ENCODE data around the gene DNHD1.

DNHD1 gene

GRCh38 chr11:6613496-6613895 lies 116.4 kb downstream of the DNHD1 start:
- ATAC-seq (no peak), DNase-seq (no peak)
- Mint-ChIP-seq H3K4me1 (peaks cover 28% of the 10 kb centered on the region), H3K4me3 (no peak overlapping the region), H3K27me3 (no peaks in the 10 kb centered on the region), H3K27ac (no peak overlapping the region), H3K9me3 (no peaks in the 10 kb centered on the region)

GRCh38 chr11:6614446-6614845 lies 117.4 kb downstream of the DNHD1 start:
- no peak for DNase-seq

GRCh38 chr11:6615046-6615445 lies 118.0 kb downstream of the DNHD1 start:
- H3K4me3 Mint-ChIP-seq: no peak overlapping the region
- no peaks in the 10 kb centered on the region for H3K27me3 Mint-ChIP-seq
- H3K9me3 Mint-ChIP-seq: no peaks in the 10 kb centered on the region
- no peak for ATAC-seq
- H3K4me1 Mint-ChIP-seq: peaks cover 14% of the 10 kb centered on the region
- H3K27ac Mint-ChIP-seq: no peak overlapping the region
- DNase-seq: no peak

More at GRCh38 chr11:6614446-6614845, 117.4 kb downstream of the DNHD1 start:
- H3K4me3 Mint-ChIP-seq: no peak overlapping the region
- H3K27ac Mint-ChIP-seq: no peak overlapping the region
- ATAC-seq: no peak
- H3K27me3 Mint-ChIP-seq: no peaks in the 10 kb centered on the region
- H3K4me1 Mint-ChIP-seq: peaks cover 20% of the 10 kb centered on the region
- no peaks in the 10 kb centered on the region for H3K9me3 Mint-ChIP-seq

GRCh38 chr11:6615882-6616585 lies 119.0 kb downstream of the DNHD1 start:
- ATAC-seq: no peak
- no peak for DNase-seq
- Mint-ChIP-seq H3K4me3 (no peak overlapping the region), H3K27ac (no peak overlapping the region), H3K9me3 (no peaks in the 10 kb centered on the region), H3K27me3 (no peaks in the 10 kb centered on the region), H3K4me1 (peaks cover 4% of the 10 kb centered on the region)

GRCh38 chr11:6616596-6617250 lies 119.6 kb downstream of the DNHD1 start:
- no peak overlapping the region for H3K27ac Mint-ChIP-seq
- no peaks in the 10 kb centered on the region for H3K27me3 Mint-ChIP-seq
- H3K4me3 Mint-ChIP-seq: no peak overlapping the region

GRCh38 chr11:6617315-6617781 lies 120.3 kb downstream of the DNHD1 start:
- no peaks in the 10 kb centered on the region for H3K4me1 Mint-ChIP-seq
- no peaks in the 10 kb centered on the region for H3K27me3 Mint-ChIP-seq
- DNase-seq (no peak), ATAC-seq (no peak)
- H3K27ac Mint-ChIP-seq: no peak overlapping the region
- H3K4me3 Mint-ChIP-seq: peak overlapping the region in 1 of 2 donors; percentile 36
- no peaks in the 10 kb centered on the region for H3K9me3 Mint-ChIP-seq

More at GRCh38 chr11:6616596-6617250, 119.6 kb downstream of the DNHD1 start:
- no peaks in the 10 kb centered on the region for H3K9me3 Mint-ChIP-seq
- no peaks in the 10 kb centered on the region for H3K4me1 Mint-ChIP-seq
- DNase-seq: no peak
- no peak for ATAC-seq

GRCh38 chr11:6618117-6619003 lies 121.3 kb downstream of the DNHD1 start:
- no peaks in the 10 kb centered on the region for H3K4me1 Mint-ChIP-seq
- ATAC-seq: peak; percentile 64
- DNase-seq: peak; percentile 23 to 55
- no peaks in the 10 kb centered on the region for H3K27me3 Mint-ChIP-seq
- H3K9me3 Mint-ChIP-seq: no peaks in the 10 kb centered on the region
- no peak overlapping the region for H3K27ac Mint-ChIP-seq
- H3K4me3 Mint-ChIP-seq: no peak overlapping the region

- Mint-ChIP-seq H3K27ac (no peak within 1 kb of the TSS), H3K27me3 (no peaks in the 10 kb centered on the region), H3K4me1 (no peaks in the 10 kb centered on the region), H3K4me3 (no peak within 1 kb of the TSS), H3K9me3 (no peaks in the 10 kb centered on the region)
- peak; percentile 85 to 88 for DNase-seq
- peak; percentile 94 for ATAC-seq
Measured at GRCh38 chr11:6619004-6619745, 122.1 kb downstream of the DNHD1 start, which contains the start of gene TPP1. Gene TPP1 (minus strand): TSS chr11:6619422. CDS start chr11:6619400, 22 bp downstream.

- H3K9me3 Mint-ChIP-seq: no peaks in the 10 kb centered on the region
- ATAC-seq (no peak), DNase-seq (no peak)
- no peaks in the 10 kb centered on the region for H3K27me3 Mint-ChIP-seq
- H3K4me3 Mint-ChIP-seq: no peak overlapping the region
- H3K4me1 Mint-ChIP-seq: no peaks in the 10 kb centered on the region
- H3K27ac Mint-ChIP-seq: no peak overlapping the region
Measured at GRCh38 chr11:6620636-6621035, 123.6 kb downstream of the DNHD1 start.
